KOPT-K1 (cell line): ENCODE results near the gene RNF39.
A peak's percentile ranks its signal among the peaks of the same experiment; 100 is the strongest.

Experiments
- H3K27ac ChIP-seq: fragments of 200-600 bp; sonication (generic); 2 replicates; pipeline ENCODE4 v1.5.1; 2016; ENCODE audit warnings: antibody characterized with exemption, mild to moderate bottlenecking, low read depth, low read length; ENCODE audit not compliant: poor library complexity, severe bottlenecking
- H3K36me3 ChIP-seq: fragments of 200-600 bp; sonication (generic); 2 replicates; pipeline ENCODE4 v1.5.1; 2017; ENCODE audit warnings: antibody characterized with exemption, mild to moderate bottlenecking, low read length, moderate library complexity; ENCODE audit not compliant: insufficient read depth
- H3K9me3 ChIP-seq: fragments of 200-600 bp; sonication (generic); 2 replicates; pipeline ENCODE4 v1.5.1; 2017; ENCODE audit warnings: antibody characterized with exemption, low read length, mild to moderate bottlenecking; ENCODE audit not compliant: insufficient read depth, poor library complexity, severe bottlenecking

The RNF39 gene

DNA sequence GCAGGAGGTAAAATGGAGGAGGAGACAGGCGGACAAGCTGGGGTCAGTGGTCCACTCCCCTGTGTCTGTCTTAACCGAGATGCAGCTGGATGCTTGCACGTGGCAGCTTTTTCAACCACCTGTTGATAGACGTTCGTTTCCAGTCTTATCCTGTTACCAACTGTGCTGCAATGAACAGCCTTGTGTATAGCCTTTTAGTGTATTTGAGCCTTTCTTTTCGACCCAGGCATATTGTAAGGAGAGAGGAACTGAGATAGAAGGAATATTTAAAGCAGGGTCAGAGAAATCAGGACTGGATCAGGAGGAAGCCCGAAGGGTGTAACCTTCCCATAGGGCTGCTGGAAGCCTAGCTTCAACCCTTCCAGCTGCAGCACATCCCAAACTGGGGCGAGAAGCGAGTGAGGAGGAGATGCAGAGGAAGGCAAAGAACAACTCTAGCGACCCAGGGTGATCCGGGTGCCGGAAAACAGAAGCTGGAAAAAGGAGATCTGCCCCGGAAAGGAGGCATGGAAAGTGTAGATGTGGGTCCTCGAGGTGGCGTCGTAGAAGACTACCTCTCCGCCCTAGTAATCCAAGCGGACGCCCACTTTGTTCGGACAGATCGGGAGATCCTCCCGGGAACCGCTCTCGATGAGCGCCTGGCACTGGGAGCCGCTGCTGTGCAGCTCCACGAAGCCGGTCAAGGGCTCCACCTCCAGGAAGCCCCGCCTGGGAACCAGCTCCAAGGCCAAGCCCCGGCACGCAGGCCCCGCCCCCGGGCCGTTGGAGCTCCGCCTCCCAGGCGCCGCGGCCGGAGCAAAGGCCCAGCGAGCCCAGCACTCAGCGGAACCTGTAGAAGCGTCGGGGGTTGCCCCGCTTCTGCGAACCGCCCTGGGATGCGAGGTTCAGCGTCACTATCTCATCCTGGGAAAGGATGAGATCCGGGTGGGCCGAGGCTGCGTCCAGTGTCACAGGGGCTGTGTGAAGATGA, 26.2 kb upstream of the RNF39 start:
- H3K9me3 ChIP-seq = no peaks in the 10 kb centered on the region
- no peak overlapping the region for H3K27ac ChIP-seq

DNA sequence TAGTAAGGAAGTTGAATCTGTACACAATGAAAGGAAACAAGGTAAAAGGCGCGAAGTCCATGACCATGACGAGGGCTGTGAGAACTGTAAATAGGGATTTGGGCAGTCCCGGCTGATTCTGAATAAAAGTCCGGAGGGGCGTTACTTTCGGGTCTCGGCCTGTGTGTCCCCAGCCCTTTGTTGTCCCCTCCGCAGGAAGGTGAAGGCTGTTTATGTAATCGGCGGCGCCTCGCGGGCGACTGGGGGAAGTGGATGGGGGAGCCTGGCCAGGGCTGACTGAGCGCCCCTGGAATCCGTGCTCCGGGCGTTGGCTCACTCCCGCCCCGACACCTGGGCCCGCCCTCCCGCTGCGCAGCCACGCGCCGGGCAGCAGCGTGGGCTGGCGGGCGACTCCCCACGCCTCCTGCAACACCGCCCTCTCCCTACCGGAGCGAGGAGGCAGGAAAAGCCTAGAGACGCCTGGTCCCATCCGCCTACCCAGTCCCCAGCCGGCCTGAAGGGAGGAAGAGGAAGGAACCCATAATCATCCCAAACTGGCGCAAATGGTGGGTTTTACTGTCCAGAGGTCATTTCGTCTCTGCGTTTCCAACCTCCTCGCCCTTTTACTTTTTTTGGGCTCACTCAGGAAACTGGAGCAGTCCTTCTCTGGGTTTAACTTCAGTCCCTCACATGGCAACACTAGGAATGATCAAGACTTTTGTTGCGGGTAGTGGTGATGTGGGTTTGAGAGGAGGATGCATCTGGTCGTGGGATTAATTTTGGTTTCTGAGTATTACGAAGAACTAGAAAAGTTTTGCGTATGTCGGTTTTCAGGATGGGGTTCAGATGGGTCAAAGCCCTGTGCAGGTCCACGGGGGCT, 25.2 kb upstream of the RNF39 start:
- Histone ChIP-seq H3K36me3 (no peaks in the 10 kb centered on the region), H3K9me3 (no peaks in the 10 kb centered on the region), H3K27ac (no peak overlapping the region)

More for the DNA sequence above, 26.2 kb upstream of the RNF39 start:
- no peaks in the 10 kb centered on the region for H3K36me3 ChIP-seq

DNA sequence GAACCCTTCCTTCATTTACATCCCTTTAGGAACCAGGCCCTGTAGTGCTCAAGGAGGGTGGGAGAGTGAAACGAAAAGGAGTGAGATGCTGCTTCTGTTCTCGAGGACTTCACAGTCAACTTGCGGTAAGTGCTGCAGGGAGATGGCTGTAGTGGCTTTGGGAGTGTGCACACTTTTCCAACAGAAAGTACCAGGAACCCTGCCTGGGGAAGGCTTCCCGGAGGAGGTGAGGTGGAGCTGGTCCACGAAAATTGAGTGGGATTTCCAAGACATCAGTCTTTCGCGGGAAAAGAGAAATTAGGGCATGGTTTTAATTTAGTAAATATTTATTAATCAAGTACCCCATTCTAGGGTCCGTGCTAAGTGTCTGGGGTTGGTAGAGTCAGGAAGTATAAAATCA, 24.6 kb upstream of the RNF39 start:
- H3K9me3 ChIP-seq = no peaks in the 10 kb centered on the region
- H3K27ac ChIP-seq = no peak overlapping the region
- no peaks in the 10 kb centered on the region for H3K36me3 ChIP-seq

DNA sequence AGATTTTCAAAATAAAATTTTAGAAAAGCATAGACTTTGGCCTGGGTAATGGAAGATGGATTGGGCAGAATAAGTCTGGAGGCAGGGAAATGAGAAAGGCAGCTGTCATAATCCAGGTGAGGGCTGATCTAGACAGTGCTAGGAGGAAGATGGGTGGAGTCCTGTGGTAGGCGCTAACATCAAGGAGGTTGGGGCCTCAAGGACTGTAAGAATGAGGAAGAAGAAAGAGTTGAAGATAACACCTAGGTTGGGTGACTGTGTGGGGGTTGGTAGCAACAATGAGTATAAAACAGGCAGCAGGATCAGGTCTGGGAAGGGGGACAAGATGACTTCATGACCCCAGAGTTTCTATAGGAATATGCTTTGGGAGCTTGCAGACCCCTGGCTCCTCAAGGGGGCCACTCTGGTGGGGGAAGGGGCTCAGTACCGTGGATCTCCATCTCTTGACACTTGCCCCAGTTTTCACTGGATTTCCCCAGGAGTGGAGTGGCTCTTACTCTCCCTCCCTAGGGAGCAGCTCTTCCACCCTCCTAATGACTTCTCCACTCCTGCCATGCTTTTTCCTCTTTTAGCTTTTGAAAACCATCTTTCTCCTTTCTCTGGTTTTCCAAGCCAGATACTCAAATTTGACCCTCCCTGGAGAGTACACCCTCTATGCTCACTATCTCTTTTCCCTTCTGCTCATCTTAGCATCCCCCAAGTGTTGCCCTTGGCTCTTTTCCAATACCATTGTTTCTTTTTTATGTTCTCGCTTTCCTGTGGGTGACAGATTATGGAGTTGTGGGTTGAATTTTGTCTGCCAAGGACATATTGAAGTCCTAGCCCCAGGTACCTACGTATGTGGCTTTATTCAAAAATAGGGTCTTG, 22.6 kb upstream of the RNF39 start:
- H3K36me3 ChIP-seq = no peaks in the 10 kb centered on the region
- H3K27ac ChIP-seq = no peak overlapping the region
- H3K9me3 ChIP-seq = no peaks in the 10 kb centered on the region

DNA sequence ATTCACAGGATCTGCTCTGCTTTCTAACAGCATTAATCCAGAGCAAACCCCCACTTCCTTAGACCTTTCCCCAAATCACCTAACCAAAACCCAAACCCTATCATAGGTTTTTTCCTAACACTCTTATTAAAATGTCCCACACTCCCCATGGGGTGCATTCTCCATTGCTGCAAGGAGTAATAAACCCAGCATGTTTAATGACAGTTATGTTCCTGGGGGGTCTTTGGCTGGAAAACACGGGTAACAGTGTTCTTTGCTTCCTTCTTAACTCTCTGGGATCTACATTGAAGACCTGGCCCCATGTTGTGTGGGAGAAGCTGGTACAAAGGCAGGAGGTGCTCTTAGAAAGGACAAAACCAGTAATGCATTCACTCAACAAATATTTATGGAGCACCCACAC, 21.3 kb upstream of the RNF39 start:
- H3K27ac ChIP-seq = no peak overlapping the region
- H3K9me3 ChIP-seq = no peaks in the 10 kb centered on the region
- H3K36me3 ChIP-seq = no peaks in the 10 kb centered on the region

DNA sequence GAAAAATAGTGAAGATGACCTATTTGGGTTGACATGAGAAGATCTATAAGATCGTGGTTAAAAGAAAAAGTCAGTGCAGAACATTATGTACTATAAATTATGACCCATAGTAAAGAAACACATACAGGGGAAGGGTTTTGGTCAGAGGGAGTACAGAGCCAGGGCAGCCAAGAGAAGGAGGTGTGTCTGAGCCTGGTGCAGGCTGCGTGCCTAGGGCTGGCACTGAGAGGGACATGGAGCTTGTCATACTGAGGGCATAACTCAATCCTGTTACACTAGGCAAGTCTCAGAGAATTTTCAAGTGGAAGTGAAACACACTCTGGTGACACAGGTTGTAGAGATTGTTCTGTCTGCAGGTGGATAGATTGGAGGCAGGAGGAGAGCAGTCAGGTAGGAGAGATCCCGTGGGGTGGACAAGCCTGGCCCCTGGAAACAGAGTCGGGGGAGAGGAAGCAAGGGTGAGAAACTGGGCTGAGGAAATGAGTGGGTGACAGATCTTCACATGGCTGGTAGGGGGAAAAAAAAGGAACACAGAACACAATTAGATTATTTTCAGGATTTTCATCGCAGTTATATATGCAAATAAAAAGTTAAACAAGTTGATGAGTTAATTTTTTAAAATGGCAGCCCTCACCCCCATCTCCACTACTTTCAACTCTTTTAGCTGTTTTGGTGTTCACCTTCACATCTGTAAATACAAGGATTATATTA, 18.5 kb upstream of the RNF39 start:
- Histone ChIP-seq H3K9me3 (no peaks in the 10 kb centered on the region), H3K36me3 (no peaks in the 10 kb centered on the region), H3K27ac (no peak overlapping the region)

DNA sequence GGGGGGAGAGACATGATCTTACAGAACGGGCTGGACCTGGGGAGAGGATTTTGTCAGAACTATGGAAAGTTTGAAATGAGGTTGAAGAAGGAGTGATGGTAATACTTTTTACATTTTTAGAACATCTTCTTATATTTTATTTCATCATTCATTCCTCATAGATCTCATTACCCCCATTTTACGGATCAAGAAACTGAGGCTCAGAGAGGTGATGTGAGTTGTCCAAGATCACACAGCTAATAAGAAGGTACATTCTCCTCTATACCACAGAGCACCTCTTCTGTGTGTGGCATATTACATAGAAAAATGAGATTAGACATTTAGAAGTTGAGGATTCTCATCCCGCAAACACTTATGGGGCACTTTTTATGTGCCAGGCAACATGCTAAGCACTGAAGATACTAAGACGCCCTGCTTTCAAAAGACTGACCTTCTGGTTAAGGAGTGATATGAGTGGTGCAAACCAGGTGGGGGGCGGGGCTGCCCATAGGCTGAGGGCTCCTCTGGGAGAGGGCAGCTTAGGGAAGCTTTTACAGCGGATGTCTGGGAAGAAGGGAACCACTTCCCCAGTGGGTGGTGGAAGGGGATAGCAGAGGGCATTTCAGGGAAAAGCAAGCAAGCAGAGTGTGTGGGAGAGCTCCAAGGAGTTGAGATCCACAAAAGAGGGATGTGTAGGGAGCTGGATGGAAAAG, 17.4 kb upstream of the RNF39 start:
- Histone ChIP-seq H3K9me3 (no peaks in the 10 kb centered on the region), H3K36me3 (no peaks in the 10 kb centered on the region), H3K27ac (no peak overlapping the region)

DNA sequence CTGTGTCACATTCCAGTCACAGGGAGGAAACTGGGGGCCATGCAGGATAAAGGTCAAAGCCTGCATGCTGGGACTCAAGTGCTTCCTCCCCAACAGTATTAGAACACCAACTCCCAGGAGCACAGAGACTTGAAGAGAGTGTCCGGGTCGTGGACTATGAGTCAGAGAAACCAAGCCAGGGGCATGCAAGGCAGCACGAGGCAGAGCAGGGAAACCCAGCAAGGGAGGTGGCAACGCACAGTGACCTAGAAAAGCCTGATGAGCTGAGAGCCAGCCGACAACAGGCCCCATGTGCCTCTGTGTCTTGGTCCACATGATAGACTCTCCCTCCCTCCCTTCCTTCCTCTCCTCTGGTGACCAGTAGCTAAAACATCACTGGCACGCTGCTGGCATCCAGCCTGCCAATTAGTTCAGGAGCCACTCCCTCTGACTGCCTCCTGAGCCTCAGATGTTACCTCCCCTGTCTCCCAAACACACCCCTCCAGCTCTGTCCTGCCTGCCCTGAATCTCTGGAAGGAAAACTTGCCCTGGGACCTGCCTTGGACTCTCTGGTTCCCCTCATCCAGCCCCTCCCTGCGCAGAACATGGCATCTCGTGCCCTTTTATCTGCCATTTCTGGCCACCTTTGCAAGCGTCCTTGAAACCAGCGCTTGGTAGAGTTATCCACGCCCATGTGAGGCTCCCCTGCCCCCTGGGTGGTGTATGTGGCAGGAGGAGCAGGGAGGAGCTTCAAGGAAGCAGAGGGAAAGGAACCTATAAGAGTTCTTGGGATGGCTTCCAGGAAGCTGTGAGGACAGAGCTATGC, 16.2 kb upstream of the RNF39 start:
- no peaks in the 10 kb centered on the region for H3K9me3 ChIP-seq
- no peak overlapping the region for H3K27ac ChIP-seq
- H3K36me3 ChIP-seq = no peaks in the 10 kb centered on the region

DNA sequence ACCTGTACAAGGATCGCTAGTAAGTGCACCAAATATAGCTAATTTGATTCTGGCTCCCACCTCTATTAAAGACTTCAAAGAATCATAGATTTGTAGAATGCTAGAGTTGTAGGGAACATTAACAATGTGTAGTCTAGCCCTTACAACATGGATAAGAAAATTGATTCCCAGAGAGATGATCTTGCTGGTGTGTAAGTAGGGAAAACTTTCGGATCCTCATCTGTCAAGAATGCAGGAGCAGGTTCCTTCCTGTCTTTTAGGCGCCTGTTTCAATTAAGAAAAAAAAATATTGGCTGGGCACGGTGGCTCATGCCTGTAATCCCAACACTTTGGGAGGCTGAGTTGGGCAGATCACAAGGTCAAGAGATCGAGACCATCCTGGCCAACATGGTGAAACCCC, 12.3 kb upstream of the RNF39 start:
- Histone ChIP-seq H3K9me3 (no peaks in the 10 kb centered on the region), H3K36me3 (no peaks in the 10 kb centered on the region), H3K27ac (no peak overlapping the region)

DNA sequence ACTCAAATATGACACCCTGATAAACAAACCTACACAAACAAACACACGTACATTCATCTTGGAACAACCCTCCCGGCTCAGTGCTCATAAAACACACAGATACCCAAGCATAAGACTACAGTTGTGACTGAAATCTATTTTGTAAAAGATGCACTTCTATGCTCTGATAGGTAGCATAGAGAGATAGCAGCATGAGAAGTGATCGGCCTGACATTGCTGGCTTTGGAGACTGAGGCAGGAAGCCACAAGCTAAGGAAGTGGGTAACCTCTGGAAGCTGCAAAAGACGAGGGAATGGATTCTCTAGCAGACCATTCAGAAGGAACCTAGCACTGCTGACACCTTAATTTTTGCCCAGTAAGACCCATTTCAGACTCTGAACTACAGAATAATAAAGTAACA, 1.6 kb upstream of the RNF39 start:
- Histone ChIP-seq H3K9me3 (no peaks in the 10 kb centered on the region), H3K36me3 (no peaks in the 10 kb centered on the region), H3K27ac (peak overlapping the region; percentile 23)

DNA sequence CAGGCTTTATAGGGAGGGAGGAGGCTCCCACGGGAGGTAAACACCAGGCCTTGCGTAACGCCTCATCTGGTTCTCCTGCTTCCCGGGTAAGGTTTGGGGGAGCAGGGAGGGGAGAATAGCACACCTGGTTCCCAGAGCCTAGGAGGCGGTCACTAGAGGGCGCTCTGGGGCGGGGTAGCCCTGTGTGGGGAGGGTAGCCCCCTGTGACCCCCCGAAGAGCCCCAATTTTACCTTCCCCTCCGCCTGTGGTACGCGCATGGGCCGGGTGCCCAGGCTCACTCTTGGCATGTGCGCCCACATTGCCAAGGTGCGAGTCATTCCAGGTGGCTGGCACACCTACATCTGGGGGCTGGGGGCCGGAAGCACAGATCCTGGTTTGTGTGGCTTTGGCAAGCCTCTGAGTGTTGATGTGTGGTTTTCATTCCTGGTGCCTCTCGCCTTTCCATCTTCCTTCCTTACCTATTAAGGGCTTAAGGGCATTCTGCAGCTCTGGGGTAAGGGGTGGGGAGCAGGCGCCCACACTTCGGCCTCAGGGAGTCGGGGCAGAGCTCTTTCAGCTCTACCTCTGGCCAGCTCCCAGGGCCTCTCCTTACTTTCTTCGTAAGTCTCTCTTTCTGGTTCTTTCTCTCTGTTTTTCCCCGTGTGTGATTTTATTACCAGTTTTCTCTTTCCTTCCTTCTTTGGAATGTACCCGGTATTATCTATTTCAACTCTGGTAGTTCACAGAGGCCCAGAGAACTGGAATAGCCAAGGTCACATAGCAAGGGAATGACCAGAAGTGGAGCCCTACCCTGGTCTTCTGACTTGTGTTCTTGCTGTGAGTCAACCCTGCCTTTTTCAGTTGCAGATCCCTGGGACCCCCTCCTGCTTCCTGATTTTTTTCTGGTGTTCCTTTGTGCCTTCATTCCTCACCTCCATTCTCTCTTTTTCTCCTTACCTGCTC, 492 bp upstream of the RNF39 start:
- Histone ChIP-seq H3K9me3 (no peaks in the 10 kb centered on the region), H3K36me3 (no peaks in the 10 kb centered on the region), H3K27ac (no peak overlapping the region)

DNA sequence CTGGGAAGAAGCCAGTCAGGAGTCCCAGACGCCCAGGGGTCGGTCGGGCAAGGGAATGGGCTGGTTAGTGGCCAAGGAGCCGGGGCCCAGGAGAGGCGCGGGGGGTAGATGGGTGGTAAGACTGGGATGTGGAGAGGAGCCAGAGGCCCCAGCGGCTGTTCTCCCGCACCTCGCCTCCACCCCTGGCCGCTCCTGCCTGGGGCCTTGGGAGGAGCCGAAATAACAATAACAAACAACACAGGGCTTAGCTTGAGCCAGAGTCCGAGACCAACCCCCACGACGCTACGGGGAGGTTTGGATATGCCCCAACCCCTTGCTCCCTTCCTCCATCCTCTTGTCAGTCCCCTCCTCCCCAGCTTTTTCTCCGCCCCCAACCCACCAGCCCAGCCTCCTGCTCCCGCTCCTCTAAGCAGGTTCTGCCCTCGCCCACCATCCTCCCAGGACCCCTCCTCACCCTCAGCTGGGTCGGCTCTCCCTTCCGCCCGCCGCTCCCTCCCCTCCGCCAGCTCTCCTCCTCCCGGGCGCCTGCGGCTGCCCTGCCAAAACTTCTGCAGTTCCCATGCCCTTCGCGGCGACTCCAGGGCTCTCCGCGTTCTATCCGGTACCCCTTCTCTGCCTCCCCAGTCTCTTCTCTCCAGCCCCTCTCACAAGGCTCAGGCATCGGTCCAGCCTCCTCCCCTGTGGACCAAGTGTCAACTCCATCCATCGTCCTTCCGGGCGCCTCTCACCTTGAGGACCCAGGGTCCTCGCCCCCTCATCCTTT, 1.1 kb downstream of the RNF39 start:
- Histone ChIP-seq H3K36me3 (peaks cover 12% of the 10 kb centered on the region; the same call in 1 of the 2 replicates), H3K27ac (no peak overlapping the region), H3K9me3 (no peaks in the 10 kb centered on the region)
